ENCODE data around the gene MAP1LC3B. TPM values are rescaled to one million over a fixed set of nuclear protein-coding genes. Genes with fewer than 3 reads are reported as not detected.
A peak's percentile ranks its signal among the peaks of the same experiment; 100 is the strongest.

The MAP1LC3B gene
- total RNA-seq, 1 donor from 2014 or later, result 297 TPM

- DNase-seq, result no peak
- TF ChIP-seq, protein P1, sequence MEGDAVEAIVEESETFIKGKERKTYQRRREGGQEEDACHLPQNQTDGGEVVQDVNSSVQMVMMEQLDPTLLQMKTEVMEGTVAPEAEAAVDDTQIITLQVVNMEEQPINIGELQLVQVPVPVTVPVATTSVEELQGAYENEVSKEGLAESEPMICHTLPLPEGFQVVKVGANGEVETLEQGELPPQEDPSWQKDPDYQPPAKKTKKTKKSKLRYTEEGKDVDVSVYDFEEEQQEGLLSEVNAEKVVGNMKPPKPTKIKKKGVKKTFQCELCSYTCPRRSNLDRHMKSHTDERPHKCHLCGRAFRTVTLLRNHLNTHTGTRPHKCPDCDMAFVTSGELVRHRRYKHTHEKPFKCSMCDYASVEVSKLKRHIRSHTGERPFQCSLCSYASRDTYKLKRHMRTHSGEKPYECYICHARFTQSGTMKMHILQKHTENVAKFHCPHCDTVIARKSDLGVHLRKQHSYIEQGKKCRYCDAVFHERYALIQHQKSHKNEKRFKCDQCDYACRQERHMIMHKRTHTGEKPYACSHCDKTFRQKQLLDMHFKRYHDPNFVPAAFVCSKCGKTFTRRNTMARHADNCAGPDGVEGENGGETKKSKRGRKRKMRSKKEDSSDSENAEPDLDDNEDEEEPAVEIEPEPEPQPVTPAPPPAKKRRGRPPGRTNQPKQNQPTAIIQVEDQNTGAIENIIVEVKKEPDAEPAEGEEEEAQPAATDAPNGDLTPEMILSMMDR (IDR thresholded peaks at IDR 0.05; ENCODE audit: partially characterized antibody, unreplicated experiment), result no peak
- Mint-ChIP-seq H3K27ac (ENCODE audit: unreplicated experiment) (peak overlapping the region; percentile 67), H3K9me3 (ENCODE audit: unreplicated experiment) (peaks cover 2% of the 10 kb centered on the region), H3K4me1 (ENCODE audit: low read depth, unreplicated experiment) (peaks cover 25% of the 10 kb centered on the region), H3K36me3 (ENCODE audit: unreplicated experiment) (no peaks in the 10 kb centered on the region), H3K4me3 (ENCODE audit: unreplicated experiment) (peak overlapping the region; percentile 39), H3K27me3 (ENCODE audit: unreplicated experiment) (no peaks in the 10 kb centered on the region)
These were observed 61.2 kb downstream of the MAP1LC3B start for GRCh38 chr16:87453326-87453725.

Other genes with a start within 250 kb of the MAP1LC3B start
- 9.2 TPM for gene C16orf95, start 74.9 kb upstream of the MAP1LC3B start, total RNA-seq (ENCODE audit: unreplicated experiment)
- 66.7 TPM for gene FBXO31, start 8.6 kb upstream of the MAP1LC3B start, total RNA-seq (ENCODE audit: unreplicated experiment)
- 29.2 TPM for gene ZCCHC14, start 100.7 kb downstream of the MAP1LC3B start, total RNA-seq (ENCODE audit: unreplicated experiment)
- gene JPH3, start 210.2 kb downstream of the MAP1LC3B start, total RNA-seq (ENCODE audit: unreplicated experiment), result 10.5 TPM